HepG2 (cell line): Measurements from ENCODE around the gene ANO2. TPM values are rescaled to one million over a fixed set of nuclear protein-coding genes. Genes with fewer than 3 reads are reported as not detected.

Source experiments
- ATAC-seq: fragments of 200-7000 bp; cut with Tn5 transposase; 3 replicates; pipeline ENCODE4 v1.9.1; 2020; ENCODE audit warnings: mild to moderate bottlenecking, moderate library complexity
- BruUV-seq: library from RNA; stranded (reverse); fragments of 400-500 nt; replicated peaks from 2 replicates; lab custom pipeline; 2021; lab: Mats Ljungman, UMichigan
- CTCF ChIA-PET: fragments of 300-600 bp; formaldehyde crosslinking; extraction: SDS; loops from one replicate; lab custom pipeline; 2021; ENCODE audit warnings: low total read pairs, inconsistent platforms, low intra/inter-chr PET ratio; lab: Yijun Ruan, JAX
- POLR2A ChIA-PET: fragments of 350-600 bp; sonication (Branson Sonifier 250); formaldehyde crosslinking; loops from one replicate; lab custom pipeline; 2020; ENCODE audit warnings: antibody characterized with exemption, inconsistent platforms; lab: Yijun Ruan, JAX
- DNase-seq: peaks from one replicate; pipeline ENCODE4 v3.0.0-alpha.2; 2015; ENCODE audit warnings: low spot score
- FAIRE-seq: peaks from 3 replicates; lab custom pipeline; 2011; peaks lifted over from hg19 to GRCh38; lab: Jason Lieb, UNC
- H2AFZ ChIP-seq: one replicate; pipeline ENCODE4 v1.6.1; 2011; ENCODE audit warnings: low read length, inconsistent platforms
- H3K27ac ChIP-seq: fragments of 300-600 bp; 3 replicates; pipeline ENCODE4 v1.8.0; 2011; ENCODE audit warnings: mixed run types, mild to moderate bottlenecking, mixed read lengths, low read length, inconsistent platforms; ENCODE audit not compliant: insufficient read depth; ENCODE audit errors: extremely low read length
- H3K27me3 ChIP-seq, 2 experiments: fragments of 200-600 bp in 1 of 2; 2 replicates in 1 of 2; 3 replicates in 1 of 2; pipeline versions ENCODE4 v1.6.0 to v1.8.0; 2011; ENCODE audit warnings: low read length in 2 of 2, mild to moderate bottlenecking in 2 of 2, moderate library complexity in 2 of 2, inconsistent platforms in 1 of 2; ENCODE audit not compliant: insufficient read depth in 2 of 2, control insufficient read depth in 1 of 2
- H3K36me3 ChIP-seq, 2 experiments: fragments of 200-600 bp in 1 of 2; replicated peaks in 1 of 2; 2 replicates in 1 of 2; 3 replicates in 1 of 2; pipeline versions ENCODE4 v1.5.1 to v1.8.0; 2011; ENCODE audit warnings: low read length in 2 of 2, inconsistent platforms in 1 of 2; ENCODE audit not compliant: insufficient read depth in 2 of 2, control insufficient read depth in 1 of 2
- H3K4me1 ChIP-seq: 2 replicates; pipeline ENCODE4 v1.5.1; 2012; ENCODE audit warnings: low read length, inconsistent platforms; ENCODE audit not compliant: insufficient read depth
- H3K4me2 ChIP-seq: 2 replicates; pipeline ENCODE4 v1.6.0; 2011; ENCODE audit warnings: low read depth, low read length, inconsistent platforms
- H3K4me3 ChIP-seq, 3 experiments: fragments of 200-600 bp in 1 of 3; sonication (generic), shearing (Covaris generic) in 1 of 3; replicated peaks in 1 of 3; 2 replicates each; pipeline ENCODE4 v1.5.1; 2011 to 2016; ENCODE audit warnings: low read length in 3 of 3, inconsistent platforms in 2 of 3, low read depth in 2 of 3, mild to moderate bottlenecking in 2 of 3, control low read depth in 1 of 3, mixed read lengths in 1 of 3; ENCODE audit not compliant: insufficient read depth in 1 of 3
- H3K79me2 ChIP-seq: one replicate; pipeline ENCODE4 v1.6.1; 2011; ENCODE audit warnings: low read length, inconsistent platforms; ENCODE audit not compliant: insufficient read depth
- H3K9ac ChIP-seq: 2 replicates; pipeline ENCODE4 v1.6.0; 2011; ENCODE audit warnings: mild to moderate bottlenecking, low read depth, low read length, inconsistent platforms; ENCODE audit not compliant: insufficient read depth
- H3K9me3 ChIP-seq: 2 replicates; pipeline ENCODE4 v1.5.1; 2012; ENCODE audit warnings: mild to moderate bottlenecking, low read length
- H4K20me1 ChIP-seq: 2 replicates; pipeline ENCODE4 v1.6.0; 2011; ENCODE audit warnings: inconsistent platforms, mild to moderate bottlenecking, low read length, moderate library complexity; ENCODE audit not compliant: insufficient read depth
- JDP2 ChIP-seq: sonication (generic); formaldehyde crosslinking; IDR thresholded peaks from 2 replicates; pipeline ENCODE4 v1.8.1; 2022; ENCODE audit warnings: missing genetic modification reagents, borderline replicate concordance
- NFE2 ChIP-seq: sonication (generic); formaldehyde crosslinking; IDR thresholded peaks from 2 replicates; pipeline ENCODE4 v1.4.0; 2020; ENCODE audit warnings: missing genetic modification reagents
- TRIM24 ChIP-seq: sonication (generic); formaldehyde crosslinking; IDR thresholded peaks from 2 replicates; pipeline ENCODE4 v1.8.0; 2022; ENCODE audit warnings: mild to moderate bottlenecking, missing genetic modification reagents
- ZNF10 ChIP-seq: sonication (generic); formaldehyde crosslinking; IDR thresholded peaks from 2 replicates; pipeline ENCODE4 v1.4.0; 2020; ENCODE audit warnings: mild to moderate bottlenecking, low read depth, missing genetic modification reagents, borderline replicate concordance
- ZNF574 ChIP-seq: sonication (generic); formaldehyde crosslinking; IDR thresholded peaks from 2 replicates; pipeline ENCODE4 v1.4.0; 2020; ENCODE audit warnings: missing genetic modification reagents
- ZNF761 ChIP-seq: sonication (generic); formaldehyde crosslinking; conservative IDR thresholded peaks from 2 replicates; pipeline ENCODE4 v1.4.0; 2020; ENCODE audit warnings: mild to moderate bottlenecking, missing genetic modification reagents
- ZSCAN5A ChIP-seq: sonication (generic); formaldehyde crosslinking; IDR thresholded peaks from 2 replicates; pipeline ENCODE4 v1.8.0; 2022; ENCODE audit warnings: mild to moderate bottlenecking, missing genetic modification reagents, borderline replicate concordance
- WGBS: methylation state at CpG from one replicate; pipeline ENCODE4 v1.1.6; 2017; ENCODE audit warnings: low lambda C conversion rate; 5-methylcytosine and 5-hydroxymethylcytosine counted together
- in situ Hi-C: cut with HindIII; loops from 2 replicates; pipeline ENCODE4 v1.10.0; 2017; ENCODE audit warnings: low pct_unique_long_range_greater_than_20kb; ENCODE audit not compliant: extremely low pct_ligation_motif_present
- intact Hi-C: fragments of 100-400 bp; cut with micrococcal nuclease; formaldehyde crosslinking; loops from one replicate; pipeline ENCODE4 v1.10.0; 2022; ENCODE audit not compliant: unreplicated experiment
- polyA plus RNA-seq, 8 experiments: library from polyadenylated mRNA; depleted of rRNA in 3 of 8; stranded (reverse) in 7 of 8; unstranded in 1 of 8; fragments of >200 nt; fragmentation: Illumina TruSeq in 4 of 8; extraction: Trizol in 4 of 8; gene quantifications; 2 replicates each; pipeline versions ENCODE4 v1.2.1 to v1.2.3, GENCODE V29; 2011 to 2016; ENCODE audit warnings: low read depth in 4 of 8, missing spikeins in 1 of 8, mixed read lengths in 1 of 8; ENCODE audit not compliant: insufficient read depth in 1 of 8
- total RNA-seq, 5 experiments: library from RNA; depleted of rRNA; stranded (reverse); fragments of >200 nt; fragmentation: Illumina TruSeq; extraction: Trizol; gene quantifications; 2 replicates each; pipeline ENCODE4 v1.2.3, GENCODE V29; 2016; ENCODE audit warnings: low read depth in 1 of 5
- TF ChIP-seq, protein P1 (sequence below): sonication (generic); formaldehyde crosslinking; IDR thresholded peaks from 2 replicates; pipeline ENCODE4 v1.5.0; 2020; ENCODE audit warnings: missing genetic modification reagents, mild to moderate bottlenecking, borderline replicate concordance

Gene ANO2
- total and polyA plus RNA-seq, 2 of the 13 experiments (the other 11 are each of a cell fraction or from before 2014, with no cell fraction given) = 0.18 TPM; not detected in 1

DNA sequence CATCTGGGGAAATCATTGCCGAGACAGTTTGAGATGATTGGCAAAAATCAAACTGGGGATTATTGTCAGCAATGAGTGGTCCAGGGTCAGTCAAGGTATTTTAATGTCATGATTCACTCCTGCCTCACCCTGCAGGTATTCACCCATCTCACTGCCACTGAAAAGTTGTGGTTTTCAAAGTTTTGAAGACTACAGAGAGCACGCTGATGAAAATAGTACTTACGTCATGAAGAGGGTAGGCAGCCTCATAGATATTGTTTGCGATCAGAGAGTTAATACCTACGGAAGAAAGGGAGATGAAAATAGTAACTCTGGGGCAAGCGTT, 138.0 kb downstream of the ANO2 start:
- H3K4me2 ChIP-seq = no peak overlapping the region

More for the DNA sequence above, 138.0 kb downstream of the ANO2 start:
- Histone ChIP-seq H3K4me3 (no peak overlapping the region), H3K9me3 (no peaks in the 10 kb centered on the region), H3K27ac (no peak overlapping the region), H3K4me1 (no peaks in the 10 kb centered on the region), H3K27me3 (peaks cover 0 to 21% of the 10 kb centered on the region in 2 experiments; a peak in 2 of 5 replicates), H4K20me1 (no peaks in the 10 kb centered on the region), H3K9ac (no peak overlapping the region), H3K36me3 (no peaks in the 10 kb centered on the region), H2AFZ (no peak overlapping the region), H3K79me2 (no peaks in the 10 kb centered on the region)
- no peak for ATAC-seq
- no peak for DNase-seq
- intact Hi-C loops = no loop called here
- FAIRE-seq = no peak
- in situ Hi-C loops = no loop called here
- no TSS peak for BruUV-seq
- ChIA-PET CTCF (no interaction called here), POLR2A (no interaction called here)
- TF ChIP-seq, protein P1, sequence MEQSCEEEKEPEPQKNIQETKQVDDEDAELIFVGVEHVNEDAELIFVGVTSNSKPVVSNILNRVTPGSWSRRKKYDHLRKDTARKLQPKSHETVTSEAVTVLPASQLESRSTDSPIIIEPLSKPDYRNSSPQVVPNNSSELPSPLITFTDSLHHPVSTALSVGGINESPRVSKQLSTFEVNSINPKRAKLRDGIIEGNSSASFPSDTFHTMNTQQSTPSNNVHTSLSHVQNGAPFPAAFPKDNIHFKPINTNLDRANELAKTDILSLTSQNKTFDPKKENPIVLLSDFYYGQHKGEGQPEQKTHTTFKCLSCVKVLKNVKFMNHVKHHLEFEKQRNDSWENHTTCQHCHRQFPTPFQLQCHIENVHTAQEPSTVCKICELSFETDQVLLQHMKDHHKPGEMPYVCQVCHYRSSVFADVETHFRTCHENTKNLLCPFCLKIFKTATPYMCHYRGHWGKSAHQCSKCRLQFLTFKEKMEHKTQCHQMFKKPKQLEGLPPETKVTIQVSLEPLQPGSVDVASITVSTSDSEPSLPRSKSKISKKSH = no peak
- no peak for TF ChIP-seq ZNF10
- no peak for TF ChIP-seq JDP2 (CRISPR knock-in tag)
- no peak for TF ChIP-seq ZNF761 (CRISPR knock-in tag)
- no peak for TF ChIP-seq TRIM24 (CRISPR knock-in tag)
- TF ChIP-seq ZNF574 (CRISPR knock-in tag) = no peak
- TF ChIP-seq ZSCAN5A = no peak
- no peak for TF ChIP-seq NFE2
- WGBS = 38% methylated on average over 6 of the region's 6 CpGs
